Activated CD4-positive, alpha-beta T cell treated with anti-CD3 and anti-CD28 coated beads for 24 hours (primary cell): ENCODE data around the gene GPA33.
A peak's percentile ranks its signal among the peaks of the same experiment; 100 is the strongest.

Source experiments
- DNase-seq, 2 donors: peaks; one replicate each; pipeline ENCODE4 v3.0.0-alpha.2; 2020; ENCODE audit warnings: low read depth in 2 of 2

Gene GPA33

GRCh38 chr1:167086768-167087167 lies 3.4 kb downstream of the GPA33 start:
- no peak for DNase-seq

GRCh38 chr1:167086033-167086432 lies 4.1 kb downstream of the GPA33 start:
- DNase-seq, result no peak

- DNase-seq, result no peak
These were observed 5.4 kb downstream of the GPA33 start for GRCh38 chr1:167084757-167085156.

GRCh38 chr1:167083871-167084270 lies 6.3 kb downstream of the GPA33 start:
- DNase-seq, result no peak

GRCh38 chr1:167083066-167083665 lies 7.0 kb downstream of the GPA33 start:
- no peak for DNase-seq

- DNase-seq, result no peak
These were observed 7.6 kb downstream of the GPA33 start for GRCh38 chr1:167082511-167083027.

- no peak for DNase-seq
These were observed 8.5 kb downstream of the GPA33 start for GRCh38 chr1:167081594-167082156.

- no peak for DNase-seq
These were observed 12.3 kb downstream of the GPA33 start for GRCh38 chr1:167077868-167078210.

- DNase-seq, result no peak
These were observed 12.9 kb downstream of the GPA33 start for GRCh38 chr1:167077128-167077867.

- DNase-seq, result no peak
These were observed 14.0 kb downstream of the GPA33 start for GRCh38 chr1:167076136-167076710.

- DNase-seq, result no peak
These were observed 18.9 kb downstream of the GPA33 start for GRCh38 chr1:167071286-167071685.

GRCh38 chr1:167068761-167069160 lies 21.4 kb downstream of the GPA33 start:
- DNase-seq, result no peak

- DNase-seq, result no peak
These were observed 22.3 kb downstream of the GPA33 start for GRCh38 chr1:167067904-167068303.

- DNase-seq, result peak; percentile 78 to 82
These were observed 23.6 kb downstream of the GPA33 start for GRCh38 chr1:167066333-167067122.

- DNase-seq, result no peak
These were observed 24.7 kb downstream of the GPA33 start for GRCh38 chr1:167065471-167065870.

- no peak for DNase-seq
These were observed 25.6 kb downstream of the GPA33 start for GRCh38 chr1:167064621-167065020.

GRCh38 chr1:167061073-167061464 lies 29.1 kb downstream of the GPA33 start:
- DNase-seq, result no peak

GRCh38 chr1:167060141-167061072 lies 29.8 kb downstream of the GPA33 start:
- no peak for DNase-seq

- no peak for DNase-seq
These were observed 30.4 kb downstream of the GPA33 start for GRCh38 chr1:167059809-167060107.

- DNase-seq, result peak; percentile 68 to 76
These were observed 30.9 kb downstream of the GPA33 start for GRCh38 chr1:167059045-167059808.
